ENCODE data around the gene IGF2R.

DNA sequence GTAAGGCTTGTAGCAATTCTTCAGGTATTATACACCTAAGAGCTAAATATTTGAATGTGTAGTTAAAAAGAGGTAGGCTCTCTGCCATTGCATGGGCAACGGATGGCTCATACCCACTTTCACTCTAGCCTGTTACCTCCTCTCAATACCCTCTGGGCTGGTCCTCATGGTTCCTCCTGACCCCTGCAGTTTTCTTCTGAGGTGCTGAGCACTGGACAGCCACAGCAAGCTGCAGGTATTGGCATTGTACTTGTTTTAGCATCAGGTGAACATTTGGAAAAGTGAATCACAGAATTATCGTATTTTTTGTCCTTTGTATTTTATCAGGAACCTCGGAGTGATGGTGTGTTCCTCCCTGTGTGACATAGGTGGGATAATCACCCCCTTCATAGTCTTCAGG, 185.6 kb downstream of the IGF2R start:
- no peak for TF ChIP-seq BHLHE40 (IDR thresholded peaks at IDR 0.05; ENCODE audit: borderline replicate concordance)
- no peak for TF ChIP-seq NFRKB (IDR thresholded peaks at IDR 0.05)
- no peak for TF ChIP-seq ELF4 (IDR thresholded peaks at IDR 0.05)
- TF ChIP-seq ZNF384 (IDR thresholded peaks at IDR 0.05), result no peak
- TF ChIP-seq ARNT (IDR thresholded peaks at IDR 0.05), result no peak
- TF ChIP-seq SUZ12 (IDR thresholded peaks at IDR 0.05), result no peak
- no peak for TF ChIP-seq PKNOX1 (IDR thresholded peaks at IDR 0.05)
- TF ChIP-seq FOXK2 (IDR thresholded peaks at IDR 0.05), result no peak

Data from HEK293T (cell line).